ENCODE results near the gene KLF6.

- TF ChIP-seq POLR2A (IDR thresholded peaks at IDR 0.05) (no peak), CTCF (IDR thresholded peaks at IDR 0.05) (no peak)
Measured at GRCh38 chr10:3747248-3747960, 37.6 kb downstream of the KLF6 start.

Data from right lobe of liver (tissue), 4 donors.